Uterus (tissue), 4 donors: ENCODE measurements around the gene KRT78. TPM values are rescaled to one million over a fixed set of nuclear protein-coding genes. Genes with fewer than 3 reads are reported as not detected.
A peak's percentile ranks its signal among the peaks of the same experiment; 100 is the strongest.

Experiments used
- DNase-seq, 2 donors: peaks; one replicate each; pipeline ENCODE4 v3.0.0-alpha.2; 2019 to 2020
- H3K27ac ChIP-seq, 2 donors: fragments of 200-600 bp; sonication (generic); 1 replicate in 1 of 2; 2 replicates in 1 of 2; pipeline ENCODE4 v1.5.1; 2016 to 2018
- H3K27me3 ChIP-seq, 2 donors: fragments of 200-600 bp; sonication (generic); one replicate each; pipeline ENCODE4 v1.5.1; 2018 to 2019; ENCODE audit warnings: control low read depth in 1 of 2
- H3K36me3 ChIP-seq, 2 donors: fragments of 200-600 bp; sonication (generic); one replicate each; pipeline ENCODE4 v1.5.1; 2019; ENCODE audit warnings: control low read depth in 1 of 2
- H3K4me1 ChIP-seq, 2 donors: fragments of 200-600 bp; sonication (generic); one replicate each; pipeline ENCODE4 v1.5.1; 2018 to 2019; ENCODE audit warnings: control low read depth in 1 of 2
- H3K4me3 ChIP-seq, 2 donors: fragments of 200-600 bp; sonication (generic); 1 replicate in 1 of 2; 2 replicates in 1 of 2; pipeline ENCODE4 v1.5.1; 2018 to 2019; ENCODE audit warnings: mild to moderate bottlenecking in 1 of 2
- H3K9me3 ChIP-seq, 2 donors: fragments of 200-600 bp; sonication (generic); one replicate each; pipeline ENCODE4 v1.5.1; 2019; ENCODE audit warnings: control low read depth in 1 of 2
- POLR2A ChIP-seq, 2 donors: fragments of 450-650 bp; IDR thresholded peaks; one replicate each; pipeline ENCODE4 v1.6.1; 2016; ENCODE audit warnings: antibody characterized with exemption in 2 of 2, mild to moderate bottlenecking in 1 of 2, moderate library complexity in 1 of 2
- intact Hi-C: fragments of 100-400 bp; cut with DNase I; formaldehyde crosslinking; loops from one replicate; pipeline ENCODE4 v1.15.1; 2023; ENCODE audit warnings: low total_unique reads
- total RNA-seq, 4 donors: library from RNA; depleted of rRNA in 3 of 4; stranded (reverse); fragments of >200 nt in 3 of 4; gene quantifications; one replicate each; pipeline versions ENCODE4 v1.1.0 to v1.2.4, GENCODE V29; 2014 to 2023
- TF ChIP-seq, protein P1 (sequence below), 4 experiments: fragments of 200-600 bp in 2 of 4; fragments of 450-650 bp in 2 of 4; sonication (generic) in 2 of 4; IDR thresholded peaks; one replicate each; pipeline ENCODE4 v1.5.1; 2016 to 2019; ENCODE audit warnings: antibody characterized with exemption in 4 of 4, mild to moderate bottlenecking in 2 of 4, moderate library complexity in 1 of 4
- donor health status: DM: yes; HTN: yes; CAD: no.

Gene KRT78
- total RNA-seq, 4 donors from 2014 or later, result not detected

DNA sequence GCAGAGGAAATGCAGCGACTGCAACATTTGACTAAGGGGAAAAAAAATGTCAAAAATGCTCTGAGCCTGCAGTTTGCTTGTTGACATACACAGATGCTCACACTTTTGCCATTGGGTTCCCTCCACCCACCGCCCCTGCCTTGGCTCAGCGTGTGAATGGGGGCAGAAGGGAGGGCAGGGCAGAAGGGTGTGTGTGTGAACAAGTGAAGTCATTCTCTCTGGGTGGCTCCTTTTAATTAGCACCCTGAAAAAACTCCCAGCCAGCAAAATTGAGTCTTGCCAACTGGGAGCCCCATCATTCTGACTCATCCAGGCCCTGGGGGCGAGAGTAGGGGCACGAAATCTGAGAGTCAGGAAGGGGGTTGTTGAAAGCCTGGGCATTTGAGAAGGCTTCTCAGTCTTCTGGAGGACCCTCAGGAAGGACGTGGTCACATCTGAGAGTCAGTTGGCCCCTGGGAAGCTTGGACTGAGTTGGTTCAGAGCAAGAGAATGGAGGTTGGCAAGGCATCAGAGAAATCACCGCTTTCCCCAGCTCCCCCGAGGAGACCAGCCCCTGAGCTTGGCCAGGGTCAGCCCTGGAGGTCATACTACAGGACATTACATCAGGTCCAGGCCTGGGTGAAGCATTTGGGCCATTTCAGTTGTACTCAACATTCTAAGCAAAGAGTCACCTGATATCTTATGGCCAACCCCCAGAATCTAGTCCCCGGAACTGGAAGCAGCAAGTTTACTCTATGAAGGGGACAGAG is 22.7 kb upstream of the KRT78 start:
- DNase-seq, result peak in 1 of 2 donors; percentile 26
- intact Hi-C loops, result loop anchor here (10.0 kb wide), 1 partner anchor 717 kb away; no protein-coding TSS in a partner anchor
- H3K27me3 ChIP-seq, result no peaks in the 10 kb centered on the region
- no peaks in the 10 kb centered on the region for H3K36me3 ChIP-seq
- H3K9me3 ChIP-seq, result no peaks in the 10 kb centered on the region
- peaks cover 0 to 10% of the 10 kb centered on the region in 2 donors for H3K4me1 ChIP-seq
- H3K4me3 ChIP-seq, result no peak overlapping the region
- peak overlapping the region; percentile 47 to 89 for H3K27ac ChIP-seq
- TF ChIP-seq, protein P1, sequence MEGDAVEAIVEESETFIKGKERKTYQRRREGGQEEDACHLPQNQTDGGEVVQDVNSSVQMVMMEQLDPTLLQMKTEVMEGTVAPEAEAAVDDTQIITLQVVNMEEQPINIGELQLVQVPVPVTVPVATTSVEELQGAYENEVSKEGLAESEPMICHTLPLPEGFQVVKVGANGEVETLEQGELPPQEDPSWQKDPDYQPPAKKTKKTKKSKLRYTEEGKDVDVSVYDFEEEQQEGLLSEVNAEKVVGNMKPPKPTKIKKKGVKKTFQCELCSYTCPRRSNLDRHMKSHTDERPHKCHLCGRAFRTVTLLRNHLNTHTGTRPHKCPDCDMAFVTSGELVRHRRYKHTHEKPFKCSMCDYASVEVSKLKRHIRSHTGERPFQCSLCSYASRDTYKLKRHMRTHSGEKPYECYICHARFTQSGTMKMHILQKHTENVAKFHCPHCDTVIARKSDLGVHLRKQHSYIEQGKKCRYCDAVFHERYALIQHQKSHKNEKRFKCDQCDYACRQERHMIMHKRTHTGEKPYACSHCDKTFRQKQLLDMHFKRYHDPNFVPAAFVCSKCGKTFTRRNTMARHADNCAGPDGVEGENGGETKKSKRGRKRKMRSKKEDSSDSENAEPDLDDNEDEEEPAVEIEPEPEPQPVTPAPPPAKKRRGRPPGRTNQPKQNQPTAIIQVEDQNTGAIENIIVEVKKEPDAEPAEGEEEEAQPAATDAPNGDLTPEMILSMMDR (IDR thresholded peaks at IDR 0.05), result no peak
- no peak for TF ChIP-seq POLR2A (IDR thresholded peaks at IDR 0.05)

DNA sequence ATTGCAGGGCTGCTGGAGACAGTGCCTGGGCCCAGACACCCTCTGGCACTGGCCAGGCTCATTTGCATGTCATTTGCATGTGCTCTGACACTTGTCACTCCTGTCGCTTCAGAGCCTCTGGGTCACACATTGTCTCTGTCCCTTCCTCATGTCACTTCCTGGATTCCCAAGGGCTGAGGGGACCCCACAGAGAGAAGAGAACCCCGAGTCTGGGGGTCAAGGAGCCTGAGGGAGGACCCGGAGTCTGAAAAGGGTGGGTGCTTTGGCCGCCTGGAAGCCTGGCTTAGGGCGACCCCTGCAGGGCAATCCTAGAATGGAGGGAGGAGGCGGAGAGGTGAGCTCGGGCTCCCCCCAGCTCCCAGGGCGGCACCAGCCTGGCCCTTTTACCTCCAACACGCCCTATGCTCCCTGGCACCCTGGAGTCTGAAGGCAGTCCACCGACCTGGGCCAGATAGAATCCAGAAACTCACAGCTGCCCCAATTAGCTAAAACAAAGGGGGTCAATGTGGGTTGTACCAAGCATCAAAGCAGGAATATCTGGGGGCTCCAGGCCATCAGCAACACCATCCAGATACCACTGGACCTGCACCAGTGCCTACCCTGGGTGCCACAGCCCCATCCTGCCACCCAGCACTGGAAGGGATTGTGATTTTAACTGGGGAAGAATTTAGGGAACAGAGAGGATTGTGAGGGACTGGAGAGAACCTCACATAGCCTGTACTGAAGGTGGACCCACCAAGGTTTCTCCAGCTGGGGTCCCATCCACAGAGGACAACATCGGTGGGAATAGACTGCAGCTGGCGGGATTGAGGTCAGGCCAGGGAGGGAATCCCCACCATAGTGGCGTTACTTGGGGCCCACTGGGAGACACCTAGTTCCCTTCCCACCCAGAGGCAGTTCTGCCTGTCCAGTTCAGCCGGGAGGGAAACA is 21.8 kb upstream of the KRT78 start:
- TF ChIP-seq, protein P1 (IDR thresholded peaks at IDR 0.05), result peak in 3 of 4 experiments; percentile 29 to 48 (median 44)
- no peak for TF ChIP-seq POLR2A (IDR thresholded peaks at IDR 0.05)
- no peaks in the 10 kb centered on the region for H3K9me3 ChIP-seq
- no peaks in the 10 kb centered on the region for H3K27me3 ChIP-seq
- intact Hi-C loops, result loop anchor here (10.0 kb wide), 1 partner anchor 716 kb away; no protein-coding TSS in a partner anchor
- peak in 1 of 2 donors; percentile 35 for DNase-seq
- H3K27ac ChIP-seq, result peak overlapping the region; percentile 47 to 89
- H3K36me3 ChIP-seq, result no peaks in the 10 kb centered on the region
- H3K4me3 ChIP-seq, result no peak overlapping the region
- peaks cover 0 to 10% of the 10 kb centered on the region in 2 donors for H3K4me1 ChIP-seq

DNA sequence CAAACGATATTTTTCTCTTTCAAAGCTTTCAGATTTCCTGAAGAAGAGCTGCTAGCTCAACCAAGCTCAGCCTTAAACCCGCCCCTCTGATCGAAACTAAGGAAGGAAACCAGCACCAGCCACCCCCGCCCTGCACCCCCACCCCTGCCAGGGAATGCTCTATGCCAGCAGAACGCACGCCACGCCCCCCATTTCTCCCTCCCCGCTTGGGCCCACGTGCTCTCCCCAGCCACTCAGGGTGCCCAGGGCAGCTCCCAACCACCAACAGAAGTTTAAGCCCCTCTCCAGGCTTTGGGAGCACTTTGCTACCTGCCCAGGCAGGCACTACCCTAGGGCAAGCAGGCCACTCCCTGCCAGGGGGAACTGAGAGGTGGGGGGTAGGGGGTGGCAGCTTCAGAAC is 18.8 kb upstream of the KRT78 start:
- Histone ChIP-seq H3K36me3 (no peaks in the 10 kb centered on the region), H3K9me3 (no peaks in the 10 kb centered on the region), H3K4me1 (peaks cover 0 to 4% of the 10 kb centered on the region in 2 donors), H3K4me3 (no peak overlapping the region), H3K27me3 (no peaks in the 10 kb centered on the region), H3K27ac (no peak overlapping the region)
- intact Hi-C loops, result no loop called here
- DNase-seq, result peak in 1 of 2 donors; percentile 43
- TF ChIP-seq, protein P1 (IDR thresholded peaks at IDR 0.05), result no peak

DNA sequence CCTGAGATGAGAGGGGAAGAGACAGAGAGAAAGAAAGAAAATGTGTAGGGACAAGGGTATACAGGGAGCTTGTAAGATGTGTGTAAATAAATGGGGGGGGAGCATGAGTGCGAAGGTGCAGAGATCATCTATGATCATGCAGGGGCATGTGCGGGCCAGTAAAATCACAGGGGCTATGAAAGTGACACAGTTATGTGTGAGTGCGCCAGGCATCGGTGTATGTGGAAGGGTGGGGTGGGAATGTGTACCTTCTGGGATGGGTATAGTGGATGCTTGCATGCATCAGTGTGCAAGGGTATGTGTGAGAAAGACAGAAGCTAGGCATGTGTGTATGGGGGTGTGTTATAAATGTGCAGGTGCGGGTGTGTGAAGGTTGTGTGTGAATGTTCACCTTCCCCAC is 18.4 kb upstream of the KRT78 start:
- intact Hi-C loops, result no loop called here

More for the DNA sequence above, 18.4 kb upstream of the KRT78 start:
- peaks cover 0 to 4% of the 10 kb centered on the region in 2 donors for H3K4me1 ChIP-seq
- no peak for DNase-seq
- no peaks in the 10 kb centered on the region for H3K9me3 ChIP-seq
- H3K27ac ChIP-seq, result no peak overlapping the region
- TF ChIP-seq, protein P1 (IDR thresholded peaks at IDR 0.05), result no peak
- TF ChIP-seq POLR2A (IDR thresholded peaks at IDR 0.05), result no peak
- no peaks in the 10 kb centered on the region for H3K27me3 ChIP-seq
- no peaks in the 10 kb centered on the region for H3K36me3 ChIP-seq
- no peak overlapping the region for H3K4me3 ChIP-seq
